ENCODE results near the gene CHRNE.

DNA sequence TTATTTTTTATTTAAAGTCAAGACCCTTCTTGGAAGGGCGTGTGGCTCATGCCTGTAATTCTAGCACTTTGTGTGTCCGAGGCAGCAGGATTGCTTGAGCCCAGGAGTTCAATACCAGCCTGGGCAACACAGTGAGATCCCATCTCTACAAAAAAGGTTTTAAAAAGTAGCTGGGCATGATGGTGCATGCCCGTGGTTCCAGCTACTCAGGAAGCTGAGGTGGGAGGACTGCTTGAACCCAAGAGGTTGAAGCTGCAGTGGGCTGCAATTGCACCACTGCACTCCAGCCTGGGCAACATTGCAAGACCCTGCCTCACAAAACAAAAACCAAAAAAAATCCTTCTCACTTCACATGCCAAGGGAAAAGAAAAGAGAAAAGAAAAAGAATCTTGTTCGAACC is 40.2 kb downstream of the CHRNE start:
- TF ChIP-seq POLR2A (IDR thresholded peaks at IDR 0.05), result no peak
- TF ChIP-seq, protein P1, sequence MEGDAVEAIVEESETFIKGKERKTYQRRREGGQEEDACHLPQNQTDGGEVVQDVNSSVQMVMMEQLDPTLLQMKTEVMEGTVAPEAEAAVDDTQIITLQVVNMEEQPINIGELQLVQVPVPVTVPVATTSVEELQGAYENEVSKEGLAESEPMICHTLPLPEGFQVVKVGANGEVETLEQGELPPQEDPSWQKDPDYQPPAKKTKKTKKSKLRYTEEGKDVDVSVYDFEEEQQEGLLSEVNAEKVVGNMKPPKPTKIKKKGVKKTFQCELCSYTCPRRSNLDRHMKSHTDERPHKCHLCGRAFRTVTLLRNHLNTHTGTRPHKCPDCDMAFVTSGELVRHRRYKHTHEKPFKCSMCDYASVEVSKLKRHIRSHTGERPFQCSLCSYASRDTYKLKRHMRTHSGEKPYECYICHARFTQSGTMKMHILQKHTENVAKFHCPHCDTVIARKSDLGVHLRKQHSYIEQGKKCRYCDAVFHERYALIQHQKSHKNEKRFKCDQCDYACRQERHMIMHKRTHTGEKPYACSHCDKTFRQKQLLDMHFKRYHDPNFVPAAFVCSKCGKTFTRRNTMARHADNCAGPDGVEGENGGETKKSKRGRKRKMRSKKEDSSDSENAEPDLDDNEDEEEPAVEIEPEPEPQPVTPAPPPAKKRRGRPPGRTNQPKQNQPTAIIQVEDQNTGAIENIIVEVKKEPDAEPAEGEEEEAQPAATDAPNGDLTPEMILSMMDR (IDR thresholded peaks at IDR 0.05), result no peak
- no peak for TF ChIP-seq POLR2AphosphoS5 (IDR thresholded peaks at IDR 0.05; ENCODE audit: insufficient read depth in 1 of 2, low read depth in 1 of 2)
